Stimulated activated naive CD8-positive, alpha-beta T cell treated with anti-CD3 and anti-CD28 coated beads, Interleukin-15, Interleukin-2, amounts not matched to agents 100 ng/mL and 50 ng/mL, for 24 hours (primary cell): ENCODE results near the gene RNF146.
"Not testable (repeated sequence)": the region's sequence is repeated elsewhere in the genome, so short reads cannot be mapped to it uniquely, and the experiment has no call there.

Source experiments
- H3K27ac Mint-ChIP-seq: one replicate; pipeline ENCODE4 v1.8.0; 2021; ENCODE audit warnings: mild to moderate bottlenecking, mixed read lengths
- H3K27me3 Mint-ChIP-seq: one replicate; pipeline ENCODE4 v1.8.0; 2021; ENCODE audit warnings: mixed read lengths
- H3K36me3 Mint-ChIP-seq: one replicate; pipeline ENCODE4 v1.8.0; 2021; ENCODE audit warnings: low read depth, mixed read lengths
- H3K4me1 Mint-ChIP-seq: one replicate; pipeline ENCODE4 v1.8.0; 2021; ENCODE audit warnings: low read depth, mixed read lengths
- H3K4me3 Mint-ChIP-seq: one replicate; pipeline ENCODE4 v1.8.0; 2021; ENCODE audit warnings: mild to moderate bottlenecking, mixed read lengths
- H3K9me3 Mint-ChIP-seq: one replicate; pipeline ENCODE4 v1.8.0; 2021; ENCODE audit warnings: mixed read lengths

Gene RNF146

GRCh38 chr6:127266178-127266891 is at the start of gene RNF146:
Gene RNF146, plus strand, starts transcription at chr6:127266864. Its CDS starts 13,475 bp downstream, at chr6:127280339.
- peak within 1 kb of the TSS; percentile 98 for H3K27ac Mint-ChIP-seq
- H3K36me3 Mint-ChIP-seq, result peaks cover 13% of the 10 kb centered on the region
- H3K27me3 Mint-ChIP-seq, result no peaks in the 10 kb centered on the region
- peaks cover 43% of the 10 kb centered on the region for H3K4me1 Mint-ChIP-seq
- peak within 1 kb of the TSS; percentile 99 for H3K4me3 Mint-ChIP-seq
- H3K9me3 Mint-ChIP-seq, result no peaks in the 10 kb centered on the region

GRCh38 chr6:127219869-127220268 is 46.8 kb upstream of the RNF146 start:
- H3K4me3 Mint-ChIP-seq, result no peak overlapping the region
- H3K9me3 Mint-ChIP-seq, result no peaks in the 10 kb centered on the region
- peaks cover 46% of the 10 kb centered on the region for H3K27me3 Mint-ChIP-seq
- no peak overlapping the region for H3K27ac Mint-ChIP-seq
- H3K36me3 Mint-ChIP-seq, result no peaks in the 10 kb centered on the region
- H3K4me1 Mint-ChIP-seq, result no peaks in the 10 kb centered on the region

GRCh38 chr6:127221201-127221600 is 45.5 kb upstream of the RNF146 start:
- no peaks in the 10 kb centered on the region for H3K9me3 Mint-ChIP-seq
- H3K4me3 Mint-ChIP-seq, result no peak overlapping the region
- H3K4me1 Mint-ChIP-seq, result no peaks in the 10 kb centered on the region
- H3K36me3 Mint-ChIP-seq, result no peaks in the 10 kb centered on the region
- H3K27ac Mint-ChIP-seq, result no peak overlapping the region
- H3K27me3 Mint-ChIP-seq, result peaks cover 42% of the 10 kb centered on the region

GRCh38 chr6:127222418-127222817 is 44.2 kb upstream of the RNF146 start:
- peaks cover 37% of the 10 kb centered on the region for H3K27me3 Mint-ChIP-seq
- H3K27ac Mint-ChIP-seq, result no peak overlapping the region
- H3K9me3 Mint-ChIP-seq, result no peaks in the 10 kb centered on the region
- H3K36me3 Mint-ChIP-seq, result no peaks in the 10 kb centered on the region
- no peak overlapping the region for H3K4me3 Mint-ChIP-seq
- no peaks in the 10 kb centered on the region for H3K4me1 Mint-ChIP-seq

DNA sequence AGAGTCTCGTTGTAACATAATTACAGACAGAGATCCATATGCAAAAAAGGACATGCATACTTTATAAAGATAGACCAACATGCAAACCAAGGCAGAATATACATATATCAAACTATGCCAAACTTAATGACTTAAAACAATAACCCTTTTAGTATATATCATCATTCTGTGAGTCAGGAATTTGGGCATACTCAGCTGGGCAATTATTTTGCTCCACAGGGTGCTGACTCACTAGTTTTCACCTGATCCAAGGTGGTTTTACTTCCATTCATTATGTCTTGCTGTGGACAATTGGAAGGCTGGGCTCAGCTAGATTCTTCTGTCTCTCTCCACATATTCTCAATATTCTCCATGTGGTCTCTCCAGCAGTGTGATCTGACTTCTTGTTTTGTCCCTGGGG is 41.2 kb upstream of the RNF146 start:
- peaks cover 9% of the 10 kb centered on the region for H3K9me3 Mint-ChIP-seq
- H3K27me3 Mint-ChIP-seq, result peaks cover 39% of the 10 kb centered on the region
- no peaks in the 10 kb centered on the region for H3K36me3 Mint-ChIP-seq
- no peak overlapping the region for H3K27ac Mint-ChIP-seq
- H3K4me1 Mint-ChIP-seq, result no peaks in the 10 kb centered on the region
- no peak overlapping the region for H3K4me3 Mint-ChIP-seq

DNA sequence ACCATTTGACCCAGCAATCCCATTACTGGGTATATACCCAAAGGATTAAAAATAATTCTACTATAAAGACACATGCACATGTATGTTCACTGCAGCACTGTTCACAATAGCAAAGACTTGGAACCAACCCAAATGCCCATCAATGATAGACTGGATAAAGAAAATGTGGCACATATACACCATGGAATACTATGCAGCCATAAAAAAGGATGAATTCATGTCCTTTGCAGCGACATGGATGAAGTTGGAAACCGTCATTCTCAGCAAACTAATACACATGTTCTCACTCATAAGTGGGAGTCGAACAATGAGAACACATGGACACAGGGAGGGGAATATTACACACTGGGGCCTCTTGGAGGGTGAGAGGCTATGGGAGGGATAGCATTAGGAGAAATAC is 32.8 kb upstream of the RNF146 start:
- not testable (repeated sequence) for H3K27ac Mint-ChIP-seq, H3K4me3 Mint-ChIP-seq, H3K36me3 Mint-ChIP-seq, H3K4me1 Mint-ChIP-seq
- peaks cover 20% of the 10 kb centered on the region for H3K9me3 Mint-ChIP-seq
- peaks cover 21% of the 10 kb centered on the region for H3K27me3 Mint-ChIP-seq

- Mint-ChIP-seq H3K4me3 (no peak overlapping the region), H3K9me3 (no peaks in the 10 kb centered on the region), H3K4me1 (no peaks in the 10 kb centered on the region), H3K36me3 (no peaks in the 10 kb centered on the region), H3K27me3 (peaks cover 20% of the 10 kb centered on the region), H3K27ac (no peak overlapping the region)
Observed at GRCh38 chr6:127243501-127243900, 23.2 kb upstream of the RNF146 start.

DNA sequence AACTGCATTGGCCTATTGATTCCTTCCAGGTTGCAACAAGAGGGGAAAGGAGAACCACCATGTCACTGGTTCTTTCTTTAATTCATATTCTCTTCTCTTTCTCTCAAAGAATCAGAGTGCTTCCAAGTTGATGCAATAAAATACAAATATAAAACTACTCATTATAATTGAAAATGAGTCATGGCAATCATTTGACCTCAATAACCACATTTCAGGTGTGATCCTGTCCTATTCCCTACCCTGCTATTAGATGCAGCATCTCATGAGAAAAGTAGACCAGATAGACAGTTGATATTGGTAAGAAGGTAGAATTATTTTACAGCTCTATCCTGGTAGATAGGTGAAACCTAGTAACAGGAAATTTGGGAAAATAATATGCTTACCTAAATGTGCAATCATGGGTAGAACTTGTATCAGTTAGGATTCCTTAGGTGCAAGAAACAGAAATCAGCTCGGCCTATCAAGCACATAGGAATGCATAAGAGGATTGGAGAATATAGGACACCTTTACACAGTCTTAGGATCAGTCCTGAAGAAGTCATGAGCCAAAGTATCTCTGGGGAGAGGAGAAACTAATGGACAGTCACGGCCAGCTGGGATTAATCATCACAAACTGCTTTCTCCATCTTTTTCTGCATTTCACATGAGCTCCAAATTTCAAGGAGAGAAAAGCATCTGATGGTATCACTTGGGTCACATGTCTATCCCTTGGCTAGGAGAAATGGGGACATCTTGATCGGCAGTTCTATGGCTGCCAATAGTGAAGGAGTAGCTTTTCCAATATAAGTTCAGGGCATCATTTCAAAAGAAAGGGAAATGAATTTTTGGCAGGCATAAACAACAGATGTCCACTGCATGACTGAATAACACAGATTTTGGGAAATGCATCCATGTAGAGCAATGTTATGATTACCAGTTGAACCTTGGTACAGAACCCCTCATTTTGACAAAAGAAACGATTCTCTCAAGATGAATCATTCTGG is 19.3 kb upstream of the RNF146 start:
- Mint-ChIP-seq H3K9me3 (no peaks in the 10 kb centered on the region), H3K36me3 (no peaks in the 10 kb centered on the region), H3K4me3 (no peak overlapping the region), H3K4me1 (no peaks in the 10 kb centered on the region), H3K27me3 (peaks cover 11% of the 10 kb centered on the region), H3K27ac (no peak overlapping the region)

DNA sequence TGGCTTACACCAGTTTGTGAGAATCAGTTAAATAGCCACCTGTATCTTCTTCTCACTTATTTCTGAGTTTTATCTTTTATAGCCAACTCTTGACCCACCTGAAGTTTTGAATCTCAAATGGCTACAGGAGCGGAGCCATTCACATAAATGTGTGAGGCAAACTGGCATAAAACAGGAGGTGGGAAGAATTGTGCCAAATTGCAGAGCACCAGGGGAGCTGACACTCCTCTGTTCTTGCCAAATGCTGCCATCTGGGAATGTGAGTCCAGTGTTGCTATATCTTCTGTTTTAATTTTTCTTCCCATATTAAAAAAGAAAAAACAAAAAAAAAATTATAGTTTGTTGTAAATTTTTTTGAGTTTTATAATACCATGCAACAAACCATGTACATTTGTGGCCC is 17.0 kb upstream of the RNF146 start:
- Mint-ChIP-seq H3K27ac (no peak overlapping the region), H3K4me3 (no peak overlapping the region), H3K9me3 (no peaks in the 10 kb centered on the region), H3K4me1 (no peaks in the 10 kb centered on the region), H3K27me3 (peaks cover 11% of the 10 kb centered on the region), H3K36me3 (no peaks in the 10 kb centered on the region)

DNA sequence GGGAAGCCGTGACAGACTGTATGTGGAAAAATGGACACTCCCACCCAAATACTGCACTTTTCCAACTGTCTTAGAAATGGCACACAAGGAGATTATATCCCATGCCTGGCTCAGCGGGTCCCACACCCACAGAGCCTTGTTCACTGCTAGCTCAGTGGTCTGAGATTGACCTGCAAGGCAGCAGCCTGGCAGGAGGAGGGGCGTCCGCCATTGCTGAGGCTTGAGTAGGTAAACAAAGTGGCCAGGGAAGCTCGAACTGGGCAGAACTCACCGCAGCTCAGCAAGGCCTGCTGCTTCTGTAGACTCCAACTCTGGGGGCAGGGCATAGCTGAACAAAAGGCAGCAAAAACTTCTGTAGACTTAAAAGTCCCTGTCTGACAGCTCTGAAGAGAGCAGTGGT is 11.4 kb upstream of the RNF146 start:
- H3K27me3 Mint-ChIP-seq, result peaks cover 5% of the 10 kb centered on the region
- no peaks in the 10 kb centered on the region for H3K9me3 Mint-ChIP-seq
- H3K36me3 Mint-ChIP-seq, result no peaks in the 10 kb centered on the region
- no peak overlapping the region for H3K4me3 Mint-ChIP-seq
- H3K27ac Mint-ChIP-seq, result no peak overlapping the region
- H3K4me1 Mint-ChIP-seq, result no peaks in the 10 kb centered on the region

DNA sequence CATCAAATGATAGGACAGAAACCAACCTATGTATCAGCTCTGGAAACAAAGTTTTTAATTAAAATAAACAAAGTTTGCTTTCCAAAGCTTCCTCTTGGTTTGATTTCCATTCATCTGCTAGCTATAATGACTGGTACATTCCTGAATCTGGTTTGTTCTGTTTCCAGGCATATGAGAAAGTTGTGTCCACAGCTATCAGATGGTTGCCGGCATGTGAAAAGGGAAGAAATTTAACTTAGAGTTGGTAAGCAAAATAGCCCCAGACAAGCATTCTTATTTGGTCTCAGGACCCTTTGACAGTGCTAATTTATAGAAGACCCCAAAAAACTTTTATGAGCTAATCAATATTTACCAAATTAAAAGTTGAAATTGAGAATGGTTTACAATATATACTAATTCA is 3.8 kb upstream of the RNF146 start:
- no peaks in the 10 kb centered on the region for H3K9me3 Mint-ChIP-seq
- H3K4me1 Mint-ChIP-seq, result peaks cover 13% of the 10 kb centered on the region
- H3K4me3 Mint-ChIP-seq, result no peak overlapping the region
- no peaks in the 10 kb centered on the region for H3K36me3 Mint-ChIP-seq
- no peak overlapping the region for H3K27ac Mint-ChIP-seq
- H3K27me3 Mint-ChIP-seq, result no peaks in the 10 kb centered on the region

DNA sequence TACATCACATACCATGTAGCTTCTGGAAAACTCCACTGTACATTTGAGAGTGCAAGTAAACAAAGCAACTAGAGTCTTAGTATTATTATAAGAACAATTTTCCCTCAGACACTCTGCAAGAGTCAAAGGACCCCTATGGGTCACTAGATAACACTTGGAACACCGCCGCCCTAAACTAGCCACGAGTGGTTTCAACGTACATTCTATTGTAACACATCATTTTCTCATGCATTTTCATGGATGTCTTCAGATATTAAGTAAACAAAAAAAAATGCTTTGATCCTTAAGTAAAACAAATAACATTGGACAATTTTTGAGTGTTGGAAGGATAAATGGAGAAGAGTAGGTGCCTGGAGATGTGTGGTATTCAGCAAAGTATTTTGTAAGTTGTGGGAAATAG is 3.2 kb upstream of the RNF146 start:
- Mint-ChIP-seq H3K36me3 (peaks cover 3% of the 10 kb centered on the region), H3K4me1 (peaks cover 18% of the 10 kb centered on the region), H3K9me3 (no peaks in the 10 kb centered on the region), H3K27ac (no peak overlapping the region), H3K4me3 (no peak overlapping the region), H3K27me3 (no peaks in the 10 kb centered on the region)

DNA sequence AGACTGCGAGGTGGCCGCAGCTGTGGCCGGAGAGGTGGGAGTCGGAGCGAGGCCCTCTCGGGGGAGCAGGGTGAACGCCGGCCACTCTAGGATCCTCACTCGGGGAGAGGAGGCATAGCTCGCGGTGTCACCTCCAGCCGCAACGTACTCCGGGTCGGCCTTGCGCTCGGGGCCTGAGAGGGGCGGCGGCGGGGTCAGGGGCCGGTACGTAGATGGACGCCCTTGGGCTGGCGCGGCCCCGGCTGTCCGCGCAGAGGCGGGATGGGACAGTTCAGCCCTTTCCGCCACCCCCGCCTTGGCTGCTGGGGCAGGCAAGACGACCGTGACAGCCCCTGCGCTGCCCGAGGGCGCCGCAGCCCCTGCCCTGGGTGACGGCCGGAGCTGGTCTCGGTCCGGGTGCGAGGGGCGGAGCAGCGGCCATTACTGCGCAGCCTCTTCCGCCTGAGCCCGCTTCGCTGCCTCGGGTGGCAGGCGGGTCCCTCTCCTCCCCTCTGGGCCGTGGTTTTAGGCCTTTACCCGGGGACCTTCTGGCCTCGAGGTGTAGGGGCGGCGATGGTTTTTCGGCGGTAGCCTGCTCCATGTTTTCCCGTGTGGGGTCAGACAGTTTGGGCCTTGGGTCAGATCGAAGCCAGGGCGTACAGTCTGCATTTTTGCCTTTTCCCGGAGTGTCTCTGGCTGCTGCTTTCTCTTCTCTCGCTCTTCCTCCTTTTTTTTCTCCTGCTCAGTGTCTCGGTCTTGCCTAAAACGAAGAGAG is 405 bp downstream of the RNF146 start:
- Mint-ChIP-seq H3K36me3 (peaks cover 13% of the 10 kb centered on the region), H3K9me3 (no peaks in the 10 kb centered on the region), H3K27ac (peak overlapping the region; percentile 98), H3K27me3 (no peaks in the 10 kb centered on the region), H3K4me3 (peak overlapping the region; percentile 99), H3K4me1 (peaks cover 46% of the 10 kb centered on the region)

DNA sequence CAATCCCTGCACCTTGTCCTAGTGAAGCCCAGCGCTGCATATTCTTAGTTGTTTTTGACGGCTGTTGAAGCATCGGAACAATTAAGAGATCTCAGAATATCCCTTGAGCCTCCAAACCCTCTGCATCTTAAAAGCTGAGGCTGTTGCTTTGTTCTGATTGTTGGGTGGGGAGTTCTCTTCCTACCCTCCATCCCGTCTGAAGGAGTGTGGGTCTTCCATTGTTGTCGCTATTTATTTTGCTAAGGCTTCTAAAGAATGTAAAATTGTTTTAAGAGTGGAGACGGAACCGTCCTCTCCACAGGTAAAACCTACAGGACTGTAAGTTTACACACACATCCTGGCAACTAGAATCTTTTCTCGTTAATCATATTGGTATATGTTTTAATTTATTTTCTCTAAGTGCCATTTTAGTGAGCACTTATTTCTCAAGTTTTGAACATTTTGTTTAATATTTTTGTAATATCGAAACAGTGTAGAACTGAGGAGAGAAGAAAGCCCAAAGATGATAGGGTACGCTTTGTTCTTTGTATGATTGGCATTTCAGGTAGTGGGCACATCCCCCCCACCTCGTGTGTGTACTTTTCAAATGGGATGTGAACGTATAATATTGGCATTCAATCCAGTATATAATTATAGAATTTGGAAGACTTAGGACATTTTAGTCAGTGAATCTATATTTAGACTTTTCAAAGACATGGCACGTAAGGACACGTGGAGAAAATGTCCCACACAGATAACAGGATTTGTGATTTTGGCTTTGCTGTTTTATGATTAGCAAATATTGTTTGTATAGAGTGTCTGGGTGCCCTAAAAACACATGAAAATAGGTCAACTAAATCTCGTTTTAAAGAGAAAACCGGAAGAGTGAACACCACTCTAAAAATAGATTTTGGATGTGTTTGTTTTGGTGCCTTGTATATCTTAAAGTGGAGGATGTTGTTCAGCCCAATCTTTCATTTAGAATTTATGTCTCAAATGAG is 1.3 kb downstream of the RNF146 start:
- peak overlapping the region; percentile 99 for H3K4me3 Mint-ChIP-seq
- H3K27ac Mint-ChIP-seq, result peak overlapping the region; percentile 98
- peaks cover 51% of the 10 kb centered on the region for H3K4me1 Mint-ChIP-seq
- peaks cover 13% of the 10 kb centered on the region for H3K36me3 Mint-ChIP-seq
- H3K9me3 Mint-ChIP-seq, result no peaks in the 10 kb centered on the region
- no peaks in the 10 kb centered on the region for H3K27me3 Mint-ChIP-seq
